Stimulated activated CD8-positive, alpha-beta memory T cell treated with anti-CD3 and anti-CD28 coated beads, Interleukin-15, amount 100 ng/mL, for 1 hour (primary cell): ENCODE measurements around the gene GLCE.
"Not testable (repeated sequence)": the region's sequence is repeated elsewhere in the genome, so short reads cannot be mapped to it uniquely, and the experiment has no call there.

Source experiments
- DNase-seq: peaks from one replicate; pipeline ENCODE4 v3.0.0-alpha.2; 2020; ENCODE audit warnings: low read depth

The GLCE gene

GRCh38 chr15:69299451-69299886 is 139.0 kb downstream of the GLCE start:
- DNase-seq, result no peak

GRCh38 chr15:69299943-69300588 is 139.6 kb downstream of the GLCE start:
- DNase-seq, result no peak

- not testable (repeated sequence) for DNase-seq
Measured at GRCh38 chr15:69301101-69301500, 140.7 kb downstream of the GLCE start.

- not testable (repeated sequence) for DNase-seq
Measured at GRCh38 chr15:69302087-69302486, 141.7 kb downstream of the GLCE start.

- no peak for DNase-seq
Measured at GRCh38 chr15:69302929-69303328, 142.5 kb downstream of the GLCE start.

- DNase-seq, result no peak
Measured at GRCh38 chr15:69303337-69304181, 143.1 kb downstream of the GLCE start.

- DNase-seq, result no peak
Measured at GRCh38 chr15:69304182-69304545, 143.7 kb downstream of the GLCE start.

- DNase-seq, result no peak
Measured at GRCh38 chr15:69305204-69305931, 144.9 kb downstream of the GLCE start.

GRCh38 chr15:69305933-69306568 is 145.6 kb downstream of the GLCE start:
- DNase-seq, result no peak

- no peak for DNase-seq
Measured at GRCh38 chr15:69307939-69308338, 147.5 kb downstream of the GLCE start.

GRCh38 chr15:69308949-69309348 is 148.5 kb downstream of the GLCE start:
- no peak for DNase-seq

GRCh38 chr15:69311319-69311721 is 150.9 kb downstream of the GLCE start:
- no peak for DNase-seq

- no peak for DNase-seq
Measured at GRCh38 chr15:69313432-69314000, 153.1 kb downstream of the GLCE start.

GRCh38 chr15:69314131-69314530 is 153.7 kb downstream of the GLCE start:
- no peak for DNase-seq

GRCh38 chr15:69314736-69315135 is 154.3 kb downstream of the GLCE start:
- DNase-seq, result no peak

GRCh38 chr15:69315402-69316110 is 155.1 kb downstream of the GLCE start:
- no peak for DNase-seq

GRCh38 chr15:69316291-69316690 is 155.9 kb downstream of the GLCE start:
- no peak for DNase-seq

GRCh38 chr15:69317392-69317841 is 157.0 kb downstream of the GLCE start:
- DNase-seq, result no peak

- DNase-seq, result no peak
Measured at GRCh38 chr15:69318033-69318432, 157.6 kb downstream of the GLCE start.

GRCh38 chr15:69319384-69320375 is 159.2 kb downstream of the GLCE start:
- DNase-seq, result no peak
